Neural progenitor cell (in vitro differentiated cells): ENCODE data around the gene SHROOM3. TPM values are rescaled to one million over a fixed set of nuclear protein-coding genes. Genes with fewer than 3 reads are reported as not detected.
A peak's percentile ranks its signal among the peaks of the same experiment; 100 is the strongest.

ENCODE experiments used
- DNase-seq: peaks from one replicate; pipeline ENCODE4 v3.0.0-alpha.2; 2016; ENCODE audit warnings: low spot score
- H2AFZ ChIP-seq: fragments of 200-600 bp; sonication (generic); replicated peaks from 2 replicates; pipeline ENCODE4 v1.6.1; 2016; ENCODE audit warnings: antibody characterized with exemption
- H3F3A ChIP-seq: fragments of 200-600 bp; sonication (generic); 2 replicates; pipeline ENCODE4 v1.6.1; 2016; ENCODE audit warnings: antibody characterized with exemption, low read depth
- H3K27ac ChIP-seq: fragments of 200-600 bp; sonication (generic); 2 replicates; pipeline ENCODE4 v1.5.1; 2016; ENCODE audit warnings: mild to moderate bottlenecking
- H3K27me3 ChIP-seq: fragments of 200-600 bp; sonication (generic); 2 replicates; pipeline ENCODE4 v1.6.1; 2016; ENCODE audit warnings: mild to moderate bottlenecking, moderate library complexity
- H3K36me3 ChIP-seq: fragments of 200-600 bp; sonication (generic); 2 replicates; pipeline ENCODE4 v1.5.1; 2016
- H3K4me1 ChIP-seq: fragments of 200-600 bp; sonication (generic); 2 replicates; pipeline ENCODE4 v1.6.1; 2016; ENCODE audit warnings: mixed run types
- H3K4me2 ChIP-seq: fragments of 200-600 bp; sonication (generic); 2 replicates; pipeline ENCODE4 v1.6.1; 2016
- H3K4me3 ChIP-seq: fragments of 200-600 bp; sonication (generic); 2 replicates; pipeline ENCODE4 v1.5.1; 2016
- H3K79me2 ChIP-seq: fragments of 200-600 bp; sonication (generic); 2 replicates; pipeline ENCODE4 v1.6.1; 2016; ENCODE audit warnings: low read depth
- H3K9ac ChIP-seq: fragments of 200-600 bp; sonication (generic); 2 replicates; pipeline ENCODE4 v1.6.1; 2016
- H3K9me3 ChIP-seq: fragments of 200-600 bp; sonication (generic); 2 replicates; pipeline ENCODE4 v1.5.1; 2016; ENCODE audit warnings: low read depth
- H4K20me1 ChIP-seq: fragments of 200-600 bp; sonication (generic); 2 replicates; pipeline ENCODE4 v1.6.1; 2016; ENCODE audit warnings: low read depth
- H3K27ac Mint-ChIP-seq: 3 replicates; pipeline ENCODE4 v1.8.0; 2021; ENCODE audit warnings: mixed read lengths
- H3K27me3 Mint-ChIP-seq: 2 replicates; pipeline ENCODE4 v1.8.0; 2022; ENCODE audit warnings: low read depth, mild to moderate bottlenecking, inconsistent platforms, moderate library complexity, mixed read lengths; ENCODE audit not compliant: insufficient read depth
- H3K36me3 Mint-ChIP-seq: 3 replicates; pipeline ENCODE4 v1.8.0; 2021; ENCODE audit warnings: mixed read lengths
- H3K4me1 Mint-ChIP-seq: 3 replicates; pipeline ENCODE4 v1.8.0; 2021; ENCODE audit warnings: mixed read lengths
- H3K4me3 Mint-ChIP-seq: 3 replicates; pipeline ENCODE4 v1.8.0; 2021; ENCODE audit warnings: mild to moderate bottlenecking, moderate library complexity, mixed read lengths
- H3K9me3 Mint-ChIP-seq: 3 replicates; pipeline ENCODE4 v1.8.0; 2020; ENCODE audit warnings: mixed read lengths
- EZH2 ChIP-seq: fragments of 200-600 bp; sonication (generic); IDR thresholded peaks from 2 replicates; pipeline ENCODE4 v1.6.1; 2017; ENCODE audit warnings: antibody characterized with exemption, mild to moderate bottlenecking, moderate library complexity
- EZH2phosphoT487 ChIP-seq: fragments of 200-600 bp; sonication (generic); IDR thresholded peaks from 2 replicates; pipeline ENCODE4 v1.6.1; 2017; ENCODE audit warnings: antibody characterized with exemption
- total RNA-seq: library from RNA; depleted of rRNA; stranded (reverse); fragments of >200 nt; gene quantifications from 2 replicates; pipeline ENCODE4 v1.2.3, GENCODE V29; 2015; ENCODE audit warnings: low replicate concordance
- TF ChIP-seq, protein P1 (sequence below): fragments of 200-600 bp; sonication (generic); IDR thresholded peaks from 2 replicates; pipeline ENCODE4 v1.5.1; 2017; ENCODE audit warnings: antibody characterized with exemption, mild to moderate bottlenecking

Gene SHROOM3
- total RNA-seq, 1 donor from 2014 or later = 36.6 TPM

DNA sequence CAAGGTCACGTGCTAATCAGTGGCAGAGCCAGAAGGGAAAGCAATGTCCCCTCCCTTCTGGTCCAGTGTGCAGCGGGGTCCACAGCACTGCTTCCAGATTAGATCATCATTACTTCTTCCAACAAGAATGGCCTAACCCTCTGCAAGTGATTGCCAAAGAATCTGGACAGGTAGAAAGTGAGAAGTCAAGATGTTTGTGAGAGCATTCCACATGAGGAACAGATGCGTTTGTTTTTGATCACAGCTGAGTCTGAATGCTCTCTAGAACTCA is 147.7 kb downstream of the SHROOM3 start:
- peak overlapping the region; percentile 50 for H3K27ac Mint-ChIP-seq
- peaks cover 2% of the 10 kb centered on the region for H3K27me3 Mint-ChIP-seq
- no peaks in the 10 kb centered on the region for H3K27me3 ChIP-seq
- peaks cover 55% of the 10 kb centered on the region for H3K4me1 Mint-ChIP-seq
- no peak overlapping the region for H3K4me3 Mint-ChIP-seq
- no peak overlapping the region for H3K9ac ChIP-seq
- H3K4me1 ChIP-seq = peaks cover 29% of the 10 kb centered on the region
- H3K4me2 ChIP-seq = no peak overlapping the region
- H3K4me3 ChIP-seq = no peak overlapping the region
- DNase-seq = no peak
- H3K36me3 Mint-ChIP-seq = peaks cover 18% of the 10 kb centered on the region
- H4K20me1 ChIP-seq = peaks cover 76% of the 10 kb centered on the region
- peaks cover 34% of the 10 kb centered on the region for H3F3A ChIP-seq
- no peaks in the 10 kb centered on the region for H3K36me3 ChIP-seq
- no peaks in the 10 kb centered on the region for H3K9me3 Mint-ChIP-seq
- TF ChIP-seq EZH2phosphoT487 (no peak), EZH2 (no peak)
- TF ChIP-seq, protein P1, sequence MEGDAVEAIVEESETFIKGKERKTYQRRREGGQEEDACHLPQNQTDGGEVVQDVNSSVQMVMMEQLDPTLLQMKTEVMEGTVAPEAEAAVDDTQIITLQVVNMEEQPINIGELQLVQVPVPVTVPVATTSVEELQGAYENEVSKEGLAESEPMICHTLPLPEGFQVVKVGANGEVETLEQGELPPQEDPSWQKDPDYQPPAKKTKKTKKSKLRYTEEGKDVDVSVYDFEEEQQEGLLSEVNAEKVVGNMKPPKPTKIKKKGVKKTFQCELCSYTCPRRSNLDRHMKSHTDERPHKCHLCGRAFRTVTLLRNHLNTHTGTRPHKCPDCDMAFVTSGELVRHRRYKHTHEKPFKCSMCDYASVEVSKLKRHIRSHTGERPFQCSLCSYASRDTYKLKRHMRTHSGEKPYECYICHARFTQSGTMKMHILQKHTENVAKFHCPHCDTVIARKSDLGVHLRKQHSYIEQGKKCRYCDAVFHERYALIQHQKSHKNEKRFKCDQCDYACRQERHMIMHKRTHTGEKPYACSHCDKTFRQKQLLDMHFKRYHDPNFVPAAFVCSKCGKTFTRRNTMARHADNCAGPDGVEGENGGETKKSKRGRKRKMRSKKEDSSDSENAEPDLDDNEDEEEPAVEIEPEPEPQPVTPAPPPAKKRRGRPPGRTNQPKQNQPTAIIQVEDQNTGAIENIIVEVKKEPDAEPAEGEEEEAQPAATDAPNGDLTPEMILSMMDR = no peak
- no peak overlapping the region for H3K27ac ChIP-seq
- no peak overlapping the region for H2AFZ ChIP-seq
- no peaks in the 10 kb centered on the region for H3K79me2 ChIP-seq
- H3K9me3 ChIP-seq = no peaks in the 10 kb centered on the region

DNA sequence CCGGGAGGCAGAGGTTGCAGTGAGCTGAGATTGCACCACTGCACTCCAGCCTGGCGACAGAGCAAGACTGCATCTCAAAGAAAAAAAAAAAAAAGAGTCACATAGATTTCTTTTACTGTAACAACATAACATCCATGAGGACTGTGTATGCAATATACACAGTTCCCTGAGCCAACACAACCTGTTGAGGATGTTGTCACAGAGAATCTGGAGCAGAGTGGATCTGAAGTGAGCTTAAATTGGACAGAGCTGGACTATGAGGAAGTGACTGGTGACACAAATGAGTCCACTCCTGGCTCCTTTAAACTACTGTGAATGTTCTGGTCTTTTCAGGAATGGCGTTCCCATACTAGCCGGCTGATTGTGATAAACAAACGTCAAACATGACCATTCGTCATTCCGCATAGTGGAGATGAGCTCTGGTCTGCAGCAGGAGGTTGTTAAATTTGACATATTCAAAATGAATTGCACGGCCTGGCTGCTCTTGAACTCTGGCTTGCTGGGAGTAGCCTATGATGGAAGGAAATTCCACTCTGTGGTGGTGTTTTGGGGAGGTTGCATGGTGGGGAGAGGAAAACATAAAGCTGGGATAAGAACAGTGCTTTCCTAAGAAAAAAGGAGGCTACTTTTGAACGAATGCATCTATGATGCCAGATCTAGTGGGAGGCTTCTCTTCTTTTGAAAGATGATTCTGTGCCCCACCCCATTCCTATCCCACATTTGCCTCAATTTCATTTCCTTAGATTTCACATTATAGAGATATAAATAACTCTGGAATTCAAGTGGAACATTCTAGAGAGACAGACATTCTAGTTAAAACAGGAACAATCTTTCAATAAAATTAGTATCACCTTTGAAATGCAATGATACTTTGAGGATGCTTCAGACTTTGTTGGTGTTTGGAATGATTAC is 149.5 kb downstream of the SHROOM3 start:
- Mint-ChIP-seq H3K4me1 (peaks cover 70% of the 10 kb centered on the region), H3K4me3 (peak overlapping the region; percentile 83), H3K36me3 (peaks cover 17% of the 10 kb centered on the region), H3K9me3 (no peaks in the 10 kb centered on the region), H3K27ac (peak overlapping the region; percentile 14), H3K27me3 (peaks cover 2% of the 10 kb centered on the region)
- Histone ChIP-seq H3K36me3 (no peaks in the 10 kb centered on the region), H3K4me1 (peaks cover 46% of the 10 kb centered on the region), H3K27me3 (no peaks in the 10 kb centered on the region), H4K20me1 (peaks cover 68% of the 10 kb centered on the region), H3K79me2 (peaks cover 5% of the 10 kb centered on the region), H3K9me3 (no peaks in the 10 kb centered on the region), H3K4me3 (no peak overlapping the region), H2AFZ (no peak overlapping the region), H3F3A (peaks cover 50% of the 10 kb centered on the region), H3K27ac (no peak overlapping the region), H3K9ac (no peak overlapping the region), H3K4me2 (peak overlapping the region; percentile 84)
- no peak for DNase-seq
- TF ChIP-seq, protein P1 = no peak
- no peak for TF ChIP-seq EZH2phosphoT487

DNA sequence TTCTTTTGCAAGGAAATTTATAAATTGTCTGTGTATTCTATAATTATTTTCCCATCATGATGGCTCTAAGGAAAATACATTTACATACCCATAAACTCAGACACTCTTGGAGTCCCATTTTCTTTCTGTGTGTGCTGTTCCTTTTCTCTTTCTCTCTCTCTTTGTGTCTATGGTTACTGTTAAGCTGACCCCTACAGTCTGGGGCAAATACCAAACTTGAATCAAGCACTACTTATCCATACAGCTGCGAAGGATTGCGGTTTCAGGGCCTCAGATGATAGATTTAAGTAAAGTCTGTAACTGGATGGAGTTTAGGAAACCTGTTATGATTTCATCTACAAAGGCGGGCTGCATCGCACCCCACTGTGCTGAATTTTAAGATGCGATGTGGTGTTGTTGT is 150.2 kb downstream of the SHROOM3 start:
- Mint-ChIP-seq H3K4me1 (peaks cover 71% of the 10 kb centered on the region), H3K27me3 (peaks cover 2% of the 10 kb centered on the region), H3K4me3 (peak overlapping the region; percentile 83), H3K27ac (peak overlapping the region; percentile 14), H3K9me3 (no peaks in the 10 kb centered on the region), H3K36me3 (peaks cover 10% of the 10 kb centered on the region)
- no peaks in the 10 kb centered on the region for H3K36me3 ChIP-seq
- peaks cover 57% of the 10 kb centered on the region for H3F3A ChIP-seq
- peak overlapping the region; percentile 45 for H3K4me3 ChIP-seq
- peaks cover 65% of the 10 kb centered on the region for H4K20me1 ChIP-seq
- TF ChIP-seq EZH2 = no peak
- H3K9me3 ChIP-seq = no peaks in the 10 kb centered on the region
- no peak overlapping the region for H2AFZ ChIP-seq
- H3K79me2 ChIP-seq = peaks cover 5% of the 10 kb centered on the region
- H3K27me3 ChIP-seq = no peaks in the 10 kb centered on the region
- no peak overlapping the region for H3K9ac ChIP-seq
- peak overlapping the region; percentile 84 for H3K4me2 ChIP-seq
- peaks cover 52% of the 10 kb centered on the region for H3K4me1 ChIP-seq
- peak overlapping the region; percentile 69 for H3K27ac ChIP-seq
- DNase-seq = peak; percentile 61

GRCh38 chr4:76585897-76586360 is 150.9 kb downstream of the SHROOM3 start:
- H3K27me3 ChIP-seq = no peaks in the 10 kb centered on the region
- H3K4me3 Mint-ChIP-seq = peak overlapping the region; percentile 83
- no peak overlapping the region for H3K9ac ChIP-seq
- H3K79me2 ChIP-seq = peaks cover 5% of the 10 kb centered on the region
- H3K36me3 Mint-ChIP-seq = peaks cover 10% of the 10 kb centered on the region
- peak overlapping the region; percentile 69 for H3K27ac ChIP-seq
- peak overlapping the region; percentile 45 for H3K4me3 ChIP-seq
- H3F3A ChIP-seq = peaks cover 63% of the 10 kb centered on the region
- peaks cover 58% of the 10 kb centered on the region for H3K4me1 ChIP-seq
- H3K36me3 ChIP-seq = no peaks in the 10 kb centered on the region
- peaks cover 2% of the 10 kb centered on the region for H3K27me3 Mint-ChIP-seq
- no peaks in the 10 kb centered on the region for H3K9me3 Mint-ChIP-seq
- TF ChIP-seq EZH2phosphoT487 = no peak
- TF ChIP-seq, protein P1 = peak; percentile 18
- H2AFZ ChIP-seq = no peak overlapping the region
- peaks cover 77% of the 10 kb centered on the region for H3K4me1 Mint-ChIP-seq
- H3K9me3 ChIP-seq = no peaks in the 10 kb centered on the region
- peak; percentile 91 for DNase-seq
- peak overlapping the region; percentile 14 for H3K27ac Mint-ChIP-seq
- H4K20me1 ChIP-seq = peaks cover 65% of the 10 kb centered on the region
- peak overlapping the region; percentile 84 for H3K4me2 ChIP-seq
